ENCODE results near the gene ZSCAN26.

- TF ChIP-seq GATA2 (IDR thresholded peaks at IDR 0.05; ENCODE audit: low read depth, low read length) (no peak), GATA3 (IDR thresholded peaks at IDR 0.05; ENCODE audit: low read depth, low read length) (no peak)
Observed at GRCh38 chr6:28220257-28221133, 46.4 kb upstream of the ZSCAN26 start.
